Measurements from ENCODE around the gene CDC25B. TPM values are rescaled to one million over a fixed set of nuclear protein-coding genes. Genes with fewer than 3 reads are reported as not detected.

CDC25B gene
- total and polyA plus RNA-seq, 2 of the 13 experiments (the other 11 are each of a cell fraction or from before 2014, with no cell fraction given): 14.5 to 19.4 TPM

DNA sequence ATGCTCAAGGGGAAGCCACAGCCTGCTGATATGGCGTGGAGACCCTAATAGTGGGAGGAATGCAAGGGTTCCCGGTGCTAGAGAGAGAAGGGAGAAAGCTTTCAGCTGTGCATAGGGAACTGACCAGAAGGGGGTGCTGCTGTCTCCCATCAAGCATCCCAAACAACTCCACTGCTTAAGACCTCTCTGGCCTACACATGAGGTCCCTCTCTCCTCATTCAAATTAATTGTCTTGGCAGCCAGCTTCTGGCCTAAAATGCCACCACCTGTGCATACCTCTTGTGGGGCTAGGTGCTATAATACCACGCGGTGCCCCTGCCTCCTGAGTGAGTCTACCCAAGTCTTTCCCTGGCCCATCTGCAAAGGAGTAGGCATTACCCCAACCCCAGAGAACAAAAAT, 43.0 kb upstream of the CDC25B start (continued):
- no peak for TF ChIP-seq GMEB1 (CRISPR knock-in tag; IDR thresholded peaks at IDR 0.05; ENCODE audit: borderline replicate concordance)
- TF ChIP-seq, protein P1, sequence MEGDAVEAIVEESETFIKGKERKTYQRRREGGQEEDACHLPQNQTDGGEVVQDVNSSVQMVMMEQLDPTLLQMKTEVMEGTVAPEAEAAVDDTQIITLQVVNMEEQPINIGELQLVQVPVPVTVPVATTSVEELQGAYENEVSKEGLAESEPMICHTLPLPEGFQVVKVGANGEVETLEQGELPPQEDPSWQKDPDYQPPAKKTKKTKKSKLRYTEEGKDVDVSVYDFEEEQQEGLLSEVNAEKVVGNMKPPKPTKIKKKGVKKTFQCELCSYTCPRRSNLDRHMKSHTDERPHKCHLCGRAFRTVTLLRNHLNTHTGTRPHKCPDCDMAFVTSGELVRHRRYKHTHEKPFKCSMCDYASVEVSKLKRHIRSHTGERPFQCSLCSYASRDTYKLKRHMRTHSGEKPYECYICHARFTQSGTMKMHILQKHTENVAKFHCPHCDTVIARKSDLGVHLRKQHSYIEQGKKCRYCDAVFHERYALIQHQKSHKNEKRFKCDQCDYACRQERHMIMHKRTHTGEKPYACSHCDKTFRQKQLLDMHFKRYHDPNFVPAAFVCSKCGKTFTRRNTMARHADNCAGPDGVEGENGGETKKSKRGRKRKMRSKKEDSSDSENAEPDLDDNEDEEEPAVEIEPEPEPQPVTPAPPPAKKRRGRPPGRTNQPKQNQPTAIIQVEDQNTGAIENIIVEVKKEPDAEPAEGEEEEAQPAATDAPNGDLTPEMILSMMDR (CRISPR knock-in tag; IDR thresholded peaks at IDR 0.05): peak; percentile 91
- 0 out of 2 replicates have a peak, but pooled peaks have one; percentile 31 for TF ChIP-seq ZNF414 (CRISPR knock-in tag; IDR thresholded peaks at IDR 0.05)
- no peak for TF ChIP-seq PRDM15 (CRISPR knock-in tag; IDR thresholded peaks at IDR 0.05)
- TF ChIP-seq ZNF224 (CRISPR knock-in tag; IDR thresholded peaks at IDR 0.05): no peak
- TF ChIP-seq KDM2A (CRISPR knock-in tag; IDR thresholded peaks at IDR 0.05; ENCODE audit: borderline replicate concordance, low read depth): peak; percentile 21; the same call in 1 of the 2 replicates
- peak; percentile 84 for TF ChIP-seq RAD21 (CRISPR knock-in tag; IDR thresholded peaks at IDR 0.05)
- no peak for TF ChIP-seq ZNF33B (CRISPR knock-in tag; IDR thresholded peaks at IDR 0.05)
- TF ChIP-seq ISL2 (CRISPR knock-in tag; IDR thresholded peaks at IDR 0.05): no peak
- TF ChIP-seq ERF (CRISPR knock-in tag; IDR thresholded peaks at IDR 0.05): no peak
- TF ChIP-seq, protein P2, sequence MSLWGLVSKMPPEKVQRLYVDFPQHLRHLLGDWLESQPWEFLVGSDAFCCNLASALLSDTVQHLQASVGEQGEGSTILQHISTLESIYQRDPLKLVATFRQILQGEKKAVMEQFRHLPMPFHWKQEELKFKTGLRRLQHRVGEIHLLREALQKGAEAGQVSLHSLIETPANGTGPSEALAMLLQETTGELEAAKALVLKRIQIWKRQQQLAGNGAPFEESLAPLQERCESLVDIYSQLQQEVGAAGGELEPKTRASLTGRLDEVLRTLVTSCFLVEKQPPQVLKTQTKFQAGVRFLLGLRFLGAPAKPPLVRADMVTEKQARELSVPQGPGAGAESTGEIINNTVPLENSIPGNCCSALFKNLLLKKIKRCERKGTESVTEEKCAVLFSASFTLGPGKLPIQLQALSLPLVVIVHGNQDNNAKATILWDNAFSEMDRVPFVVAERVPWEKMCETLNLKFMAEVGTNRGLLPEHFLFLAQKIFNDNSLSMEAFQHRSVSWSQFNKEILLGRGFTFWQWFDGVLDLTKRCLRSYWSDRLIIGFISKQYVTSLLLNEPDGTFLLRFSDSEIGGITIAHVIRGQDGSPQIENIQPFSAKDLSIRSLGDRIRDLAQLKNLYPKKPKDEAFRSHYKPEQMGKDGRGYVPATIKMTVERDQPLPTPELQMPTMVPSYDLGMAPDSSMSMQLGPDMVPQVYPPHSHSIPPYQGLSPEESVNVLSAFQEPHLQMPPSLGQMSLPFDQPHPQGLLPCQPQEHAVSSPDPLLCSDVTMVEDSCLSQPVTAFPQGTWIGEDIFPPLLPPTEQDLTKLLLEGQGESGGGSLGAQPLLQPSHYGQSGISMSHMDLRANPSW (CRISPR knock-in tag; IDR thresholded peaks at IDR 0.05; ENCODE audit: borderline replicate concordance): no peak
- TF ChIP-seq, protein P3, sequence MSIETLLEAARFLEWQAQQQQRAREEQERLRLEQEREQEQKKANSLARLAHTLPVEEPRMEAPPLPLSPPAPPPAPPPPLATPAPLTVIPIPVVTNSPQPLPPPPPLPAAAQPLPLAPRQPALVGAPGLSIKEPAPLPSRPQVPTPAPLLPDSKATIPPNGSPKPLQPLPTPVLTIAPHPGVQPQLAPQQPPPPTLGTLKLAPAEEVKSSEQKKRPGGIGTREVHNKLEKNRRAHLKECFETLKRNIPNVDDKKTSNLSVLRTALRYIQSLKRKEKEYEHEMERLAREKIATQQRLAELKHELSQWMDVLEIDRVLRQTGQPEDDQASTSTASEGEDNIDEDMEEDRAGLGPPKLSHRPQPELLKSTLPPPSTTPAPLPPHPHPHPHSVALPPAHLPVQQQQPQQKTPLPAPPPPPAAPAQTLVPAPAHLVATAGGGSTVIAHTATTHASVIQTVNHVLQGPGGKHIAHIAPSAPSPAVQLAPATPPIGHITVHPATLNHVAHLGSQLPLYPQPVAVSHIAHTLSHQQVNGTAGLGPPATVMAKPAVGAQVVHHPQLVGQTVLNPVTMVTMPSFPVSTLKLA (IDR thresholded peaks at IDR 0.05): no peak
- TF ChIP-seq MEF2D (CRISPR knock-in tag; IDR thresholded peaks at IDR 0.05): peak; percentile 32; the same call in 1 of the 2 replicates
- TF ChIP-seq HNRNPL (IDR thresholded peaks at IDR 0.05; ENCODE audit: low read depth, low read length): no peak
- TF ChIP-seq ZNF724P (CRISPR knock-in tag; IDR thresholded peaks at IDR 0.05; ENCODE audit: borderline replicate concordance): no peak
- 0 out of 2 replicates have a peak, but pooled peaks have one; percentile 23 for TF ChIP-seq THAP7 (CRISPR knock-in tag; IDR thresholded peaks at IDR 0.05)
- peak; percentile 38; the same call in 1 of the 2 replicates for TF ChIP-seq SALL2 (CRISPR knock-in tag; IDR thresholded peaks at IDR 0.05)

Data from HepG2 (cell line).